HG03159 (cell line): Measurements from ENCODE around the gene UCP3.
A peak's percentile ranks its signal among the peaks of the same experiment; 100 is the strongest.
"Not testable (repeated sequence)": the region's sequence is repeated elsewhere in the genome, so short reads cannot be mapped to it uniquely, and the experiment has no call there.

ENCODE experiments used
- ATAC-seq: cut with Tn5 transposase; IDR thresholded peaks from one replicate; pipeline ENCODE4 v1.9.1; 2021; ENCODE audit warnings: mild to moderate bottlenecking, moderate library complexity; ENCODE audit not compliant: unreplicated experiment

Gene UCP3

DNA sequence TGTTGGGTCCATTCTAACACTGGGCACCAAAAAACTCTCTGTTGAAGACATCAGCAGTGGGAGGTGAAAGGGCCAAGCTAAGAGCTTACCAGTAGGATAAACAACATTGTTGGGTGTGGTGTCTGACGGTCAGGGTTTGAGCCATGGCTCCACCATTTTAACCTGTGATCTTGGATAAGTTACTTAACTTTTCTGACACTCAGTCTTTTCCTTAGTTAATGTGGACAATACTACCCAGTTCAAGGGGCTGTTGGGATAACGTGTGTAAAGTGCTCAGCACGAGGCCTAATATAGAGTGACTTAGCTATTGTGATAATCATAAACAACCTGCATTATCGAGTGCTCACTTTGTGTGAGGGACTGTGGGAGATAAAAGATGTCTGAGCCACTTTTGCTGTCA lies 6.1 kb downstream of the UCP3 start:
- ATAC-seq, result no peak

DNA sequence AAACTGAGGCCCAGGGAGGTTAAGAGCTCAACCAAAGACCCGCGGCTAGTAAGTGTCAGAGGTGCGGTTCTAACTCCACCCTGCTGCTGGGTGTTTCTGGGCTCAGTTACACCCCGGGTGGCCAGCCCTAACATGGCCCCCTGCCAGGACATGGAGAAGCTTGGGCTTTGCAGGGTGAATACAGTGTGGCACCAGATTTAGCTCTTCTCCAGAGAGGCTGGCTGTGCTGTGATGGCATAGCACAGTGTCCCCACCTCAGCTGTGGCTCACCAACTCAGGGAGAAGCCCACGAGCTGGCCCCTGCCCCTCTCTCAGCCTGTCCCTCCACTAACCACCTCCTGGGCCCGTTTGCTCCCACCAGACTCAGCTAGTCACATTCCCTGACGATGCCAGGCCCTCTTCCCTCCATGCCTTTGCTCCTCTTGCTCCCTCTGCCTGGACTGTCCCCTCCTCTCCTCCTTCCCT lies 7.0 kb downstream of the UCP3 start:
- ATAC-seq, result no peak

DNA sequence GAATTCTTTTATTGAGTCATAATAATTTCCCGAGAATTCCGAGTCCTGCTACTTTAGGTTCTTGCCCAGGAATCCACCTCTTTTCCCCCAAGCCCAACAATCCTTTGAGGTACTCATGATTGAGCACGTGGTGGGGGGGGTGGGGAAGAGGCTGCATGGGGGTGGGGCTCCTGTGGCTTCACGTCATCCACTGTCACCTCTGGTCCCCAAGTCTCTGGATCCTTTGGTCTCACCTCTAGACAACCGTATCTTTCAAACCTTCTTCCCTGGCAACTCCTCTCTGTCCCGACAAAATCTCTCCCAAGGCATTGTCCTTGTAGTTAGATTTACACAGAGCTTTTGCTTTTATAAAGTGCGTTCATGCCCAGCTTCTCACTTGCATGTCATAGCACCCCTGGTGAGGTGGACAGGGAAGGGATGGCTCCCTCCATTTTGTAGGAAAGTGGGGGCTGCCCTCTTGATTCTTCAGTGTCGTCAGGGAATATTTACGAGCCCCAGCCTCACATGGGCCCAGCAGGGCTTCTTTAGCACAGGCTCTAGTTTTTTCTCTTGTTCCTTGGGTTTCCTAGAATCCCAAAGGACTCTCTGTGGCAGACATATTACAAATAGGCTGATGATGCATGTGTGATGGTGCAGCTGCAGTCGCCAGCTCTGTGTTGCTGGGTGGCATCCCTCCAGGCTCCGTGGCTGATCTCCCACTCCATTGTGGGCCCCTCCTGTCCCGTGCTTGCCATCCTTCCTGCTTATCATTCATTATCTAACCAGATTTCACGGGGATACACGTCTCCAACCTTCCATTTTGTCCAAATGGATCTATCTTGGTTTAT lies 8.4 kb downstream of the UCP3 start:
- no peak for ATAC-seq

DNA sequence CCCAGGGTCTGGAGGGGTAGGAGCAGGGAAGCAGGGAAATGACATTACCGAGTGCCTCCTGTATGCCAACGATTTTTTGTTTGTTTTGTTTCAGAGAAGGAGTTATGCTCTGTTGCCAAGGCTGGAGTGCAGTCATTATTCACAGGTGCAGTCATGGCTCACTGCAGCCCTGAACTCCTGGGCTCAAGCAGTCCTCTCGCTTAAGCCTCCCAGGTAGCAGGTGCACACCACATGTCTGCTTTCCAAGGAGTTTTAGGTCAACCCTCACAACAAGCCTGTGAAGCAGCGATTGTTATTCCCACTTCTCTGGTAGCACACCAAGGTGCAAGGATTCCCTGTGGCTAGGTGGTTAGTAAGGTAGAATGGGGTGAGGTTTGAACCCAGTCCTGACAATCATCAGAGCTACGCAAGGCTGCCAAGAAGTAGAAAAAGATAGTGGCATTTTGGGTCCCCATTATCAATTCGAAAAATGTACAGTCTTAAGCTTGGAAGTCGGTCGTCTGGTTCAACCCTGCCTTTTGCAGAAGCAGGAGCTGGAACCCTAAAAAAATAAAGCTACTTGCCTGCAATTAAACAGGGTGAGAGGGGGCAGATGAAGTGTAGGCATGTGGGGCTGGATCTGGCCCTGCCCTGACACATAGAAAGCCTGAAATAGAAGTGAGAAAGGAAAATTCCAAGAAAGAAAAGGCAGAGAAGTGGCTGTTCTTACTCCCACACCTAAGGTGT lies 9.1 kb downstream of the UCP3 start:
- no peak for ATAC-seq

DNA sequence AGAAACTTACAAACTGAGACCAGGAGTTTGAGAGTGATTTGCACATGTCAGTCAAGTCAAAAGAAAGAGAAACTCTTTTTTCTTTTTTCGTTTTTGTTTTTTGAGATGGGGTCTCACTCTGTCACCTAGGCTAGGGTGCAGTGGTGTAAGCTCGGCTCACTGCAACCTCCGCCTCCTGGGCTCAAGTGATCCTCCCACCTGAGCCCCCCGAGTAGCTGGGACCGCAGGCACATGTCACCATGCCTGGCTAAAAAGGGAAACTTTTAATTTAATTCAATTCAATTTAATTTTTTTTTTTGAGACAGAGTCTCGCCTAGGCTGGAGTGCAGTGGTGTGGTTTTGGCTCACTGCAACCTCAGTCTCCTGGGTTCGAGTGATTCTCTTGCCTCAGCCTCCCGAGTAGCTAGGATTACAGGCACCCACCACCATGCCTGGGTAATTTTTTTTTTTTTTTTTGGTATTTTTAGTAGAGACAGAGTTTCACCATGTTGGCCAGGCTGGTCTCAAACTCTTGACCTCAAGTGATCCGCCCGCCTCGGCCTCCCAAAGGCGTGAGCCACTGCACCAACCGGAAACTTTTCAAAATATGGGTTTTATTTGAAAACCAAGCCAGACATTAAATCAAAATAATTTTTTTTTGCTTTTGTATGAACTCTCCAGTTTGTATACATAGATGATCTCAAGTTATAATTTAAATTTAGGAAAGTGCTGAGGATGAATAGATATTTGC lies 9.9 kb downstream of the UCP3 start:
- ATAC-seq, result no peak

DNA sequence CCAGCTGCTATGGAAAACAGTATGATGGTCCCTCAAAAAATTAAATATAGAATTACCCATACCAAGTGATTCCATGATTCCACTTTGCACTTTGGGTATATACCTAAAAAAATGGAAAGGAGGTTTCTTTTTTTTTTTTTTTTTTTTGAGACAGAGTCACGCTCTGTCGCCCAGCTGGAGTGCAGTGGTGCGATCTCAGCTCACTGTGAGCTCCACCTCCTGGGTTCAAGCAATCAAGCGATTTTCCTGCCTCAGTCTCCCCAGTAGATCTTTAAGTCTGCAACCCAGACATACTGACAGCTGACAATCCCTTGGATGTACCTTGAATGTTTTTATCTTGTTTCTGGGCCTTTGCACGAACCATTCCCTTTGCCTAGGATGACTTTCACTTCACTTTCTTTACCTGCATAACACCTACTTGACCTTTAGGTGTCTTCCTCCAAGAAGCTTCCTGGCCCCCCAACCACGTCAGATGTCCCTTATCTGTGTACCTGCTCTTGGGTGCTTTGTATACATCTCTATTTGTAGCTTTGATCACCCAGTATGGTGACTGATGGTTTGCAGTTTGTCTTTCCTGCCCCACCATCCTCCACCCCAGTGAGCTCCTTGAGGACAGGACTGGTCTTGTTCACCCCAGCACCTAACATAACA lies 11.6 kb downstream of the UCP3 start:
- ATAC-seq, result no peak

DNA sequence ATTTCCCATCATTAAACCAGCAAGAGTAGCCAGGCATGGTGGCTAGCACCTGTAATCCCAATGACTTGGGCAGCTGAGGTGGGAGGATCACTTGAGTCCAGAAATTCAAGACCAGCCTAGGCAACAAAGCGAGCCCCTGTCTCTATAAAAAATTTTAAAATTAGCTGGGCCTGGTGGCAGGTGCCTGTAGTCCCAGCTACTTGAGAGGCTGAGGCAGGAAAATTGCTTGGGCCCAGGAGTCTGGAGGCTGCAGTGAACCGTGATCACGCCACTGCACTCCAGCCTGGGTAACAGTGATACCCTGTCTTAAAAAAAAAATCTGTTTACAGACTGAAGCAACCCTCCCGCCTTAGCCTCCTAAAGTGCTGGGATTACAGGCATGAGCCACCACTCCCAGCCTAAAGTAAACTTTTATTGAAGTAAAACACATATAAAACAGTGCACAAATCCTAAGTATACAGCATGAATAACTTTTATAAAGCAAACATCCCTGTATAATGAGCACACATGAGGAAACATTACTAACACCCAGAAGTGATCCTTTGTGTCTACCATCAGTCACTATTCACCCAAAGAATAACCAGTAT lies 12.6 kb downstream of the UCP3 start:
- ATAC-seq, result no peak

DNA sequence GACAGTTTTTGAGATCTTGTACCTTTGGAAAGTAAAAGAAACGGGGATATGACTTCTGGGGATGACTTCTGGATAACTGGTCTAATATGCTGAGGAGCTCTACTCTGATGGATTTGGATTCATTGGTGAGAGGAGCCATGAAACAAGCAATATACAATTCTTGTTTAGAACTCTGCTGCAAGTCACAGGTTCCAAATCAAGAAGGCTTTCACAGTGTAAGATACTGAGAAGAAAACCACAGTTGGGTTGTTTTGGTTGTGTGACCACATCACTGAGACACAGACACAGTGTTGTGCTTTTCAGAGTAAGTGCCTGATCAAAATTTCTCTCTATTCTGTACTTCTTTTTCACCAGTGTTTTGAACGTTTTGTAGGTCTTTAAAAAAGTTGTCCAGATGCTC lies 13.2 kb downstream of the UCP3 start:
- peak; percentile 42 for ATAC-seq

DNA sequence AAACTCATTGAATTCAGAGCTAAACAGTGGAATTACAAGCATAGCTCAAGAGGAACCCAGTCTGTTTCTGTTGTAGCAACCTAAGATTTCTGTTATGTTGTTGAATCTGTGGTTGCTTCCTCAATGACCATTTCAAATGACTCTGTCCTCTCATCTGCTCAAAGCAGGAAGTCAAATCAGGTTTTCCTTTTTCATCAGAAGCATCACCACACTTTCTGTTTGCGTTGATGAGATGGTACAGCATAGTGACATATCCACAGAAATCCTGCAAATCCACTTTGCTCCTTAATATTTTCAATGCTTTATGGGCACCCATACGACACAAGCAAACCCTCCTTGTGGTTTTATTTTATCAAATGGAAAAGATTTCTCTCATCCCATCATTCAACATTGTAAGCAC lies 13.6 kb downstream of the UCP3 start:
- peak; percentile 64 for ATAC-seq

DNA sequence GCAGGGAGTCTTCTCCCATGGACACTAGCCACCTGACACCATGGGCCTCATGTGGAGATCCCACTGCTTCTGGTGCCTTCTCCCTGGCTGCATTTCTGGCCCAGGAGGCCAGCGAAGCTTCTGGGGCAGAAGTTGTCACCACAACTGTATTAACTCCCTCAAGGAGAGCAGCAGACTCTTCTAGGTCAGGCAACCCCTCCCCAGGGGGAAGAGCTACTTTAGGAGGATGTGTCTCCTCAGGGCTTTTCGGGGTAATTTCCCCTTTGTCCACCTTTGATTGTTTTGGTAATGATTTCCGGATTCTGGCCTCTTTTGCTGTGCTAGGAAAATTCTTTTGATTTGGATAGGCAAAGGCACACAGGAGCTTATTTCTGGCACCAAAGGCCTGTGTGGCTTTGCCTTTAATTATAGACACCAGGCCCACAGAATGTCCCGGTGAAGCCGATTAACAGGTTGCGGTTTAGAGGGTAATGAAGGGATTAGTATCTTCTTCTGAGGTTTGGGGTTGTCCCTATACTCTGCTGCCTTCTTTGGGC lies 17.3 kb downstream of the UCP3 start:
- no peak for ATAC-seq

DNA sequence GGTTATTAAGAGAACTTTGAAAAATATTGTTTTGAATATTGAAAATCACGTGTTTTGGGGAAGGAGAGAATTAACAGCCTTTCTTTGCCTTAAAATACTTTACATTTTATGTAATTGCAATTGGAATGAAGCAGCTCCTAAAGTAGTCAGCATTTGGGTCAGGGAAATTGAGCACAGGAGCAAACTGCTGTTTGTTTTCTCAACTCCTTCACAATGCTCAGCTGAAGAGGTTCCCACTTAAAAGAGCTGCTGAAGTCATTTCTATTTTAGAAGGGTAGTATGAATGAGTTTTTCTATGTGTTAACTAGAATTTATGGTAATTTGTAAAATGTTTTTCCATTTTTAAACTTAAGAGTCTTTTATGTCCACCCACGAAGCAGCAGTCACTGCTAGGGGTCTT lies 18.2 kb downstream of the UCP3 start:
- ATAC-seq, result no peak

DNA sequence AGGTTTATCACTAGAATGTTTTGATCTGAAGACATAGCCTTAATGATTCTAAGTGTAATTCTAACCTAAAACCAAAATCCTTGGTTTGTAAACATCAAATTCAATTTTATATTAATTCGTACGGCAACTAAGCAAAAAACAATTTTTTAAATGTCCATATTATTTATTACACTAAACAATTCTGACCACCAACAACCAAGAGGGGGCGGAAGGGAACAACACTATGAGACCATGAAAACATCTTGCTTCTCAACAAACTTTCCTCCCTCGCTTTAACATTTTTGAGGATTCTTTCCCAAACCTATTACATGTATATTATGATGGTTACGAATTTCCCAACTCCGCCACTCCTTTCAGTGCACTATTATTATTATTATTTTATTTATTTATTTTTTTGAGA lies 19.7 kb downstream of the UCP3 start:
- ATAC-seq, result no peak

DNA sequence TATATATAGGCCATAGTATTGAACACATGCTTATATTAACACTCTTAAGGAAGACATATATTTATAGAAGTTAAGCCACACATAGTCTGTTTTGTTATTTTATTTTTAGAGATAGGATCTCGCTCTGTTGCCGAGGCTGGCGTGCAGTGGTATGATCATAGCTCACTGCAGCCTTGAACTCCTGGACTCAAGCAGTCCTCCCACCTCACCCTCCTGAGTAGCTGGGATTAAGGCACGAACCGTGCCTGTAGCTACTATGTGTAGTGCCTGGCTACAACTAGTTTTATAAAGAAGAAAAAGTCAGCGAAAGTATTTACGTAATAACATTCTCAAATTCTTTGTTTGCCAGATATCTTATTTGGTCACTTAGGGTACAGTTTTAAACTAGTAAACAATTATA lies 20.7 kb downstream of the UCP3 start:
- no peak for ATAC-seq

DNA sequence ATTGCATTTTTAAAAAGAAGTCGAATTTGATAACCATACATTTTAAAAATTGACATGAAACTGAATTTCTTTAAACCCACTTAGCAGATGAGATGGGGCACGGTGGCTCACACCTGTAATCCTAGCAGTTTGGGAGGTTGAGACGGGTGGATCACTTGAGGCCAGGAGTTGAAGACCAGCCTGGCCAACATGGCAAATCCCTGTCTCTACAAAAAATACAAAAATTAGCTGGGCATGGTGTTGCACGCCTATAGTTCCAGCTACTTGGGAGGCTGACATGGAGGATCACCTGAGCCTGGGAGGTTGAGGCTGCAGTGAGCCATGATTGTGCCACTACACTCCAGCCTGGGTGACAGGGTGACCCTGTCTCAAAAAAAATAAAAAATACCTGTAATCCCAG lies 23.2 kb downstream of the UCP3 start:
- ATAC-seq, result not testable (repeated sequence)

DNA sequence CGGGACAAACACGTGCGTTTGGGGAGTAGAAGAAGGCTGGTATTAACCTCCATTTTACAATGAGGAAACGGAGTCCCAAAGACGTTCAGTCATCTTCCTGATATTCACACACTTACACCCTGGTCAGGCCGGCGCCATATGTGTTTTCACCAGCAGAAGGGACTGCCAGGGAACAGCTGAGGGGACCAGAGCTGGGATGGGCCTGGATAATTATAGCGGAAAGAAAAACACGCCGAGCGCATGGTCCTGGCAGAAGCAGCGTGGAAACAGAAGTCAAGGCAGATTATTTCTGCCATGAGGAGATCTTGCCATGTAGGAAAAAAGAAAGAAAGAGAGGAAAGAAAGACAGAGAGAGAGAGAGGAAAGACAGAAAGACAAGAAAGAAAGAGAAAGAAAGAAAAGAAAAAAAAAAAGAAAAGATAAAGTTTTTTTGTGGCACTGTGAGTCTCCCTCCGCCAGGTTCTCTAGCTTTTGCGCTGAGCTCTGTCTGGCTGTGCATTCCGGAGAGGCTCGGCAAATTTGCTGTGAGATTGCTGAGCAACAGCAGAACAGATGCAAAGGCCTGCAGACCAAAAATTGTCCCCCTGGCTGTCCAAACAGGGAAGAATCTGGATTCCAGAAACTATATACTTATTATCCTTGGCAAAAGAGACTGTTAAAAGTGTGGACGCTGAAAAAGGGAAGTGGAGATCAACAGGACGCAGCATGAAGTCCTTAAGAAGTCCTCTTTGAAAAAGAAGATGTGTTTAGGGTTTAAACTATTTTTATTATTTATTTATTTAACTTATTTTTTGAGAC lies 24.9 kb downstream of the UCP3 start:
- no peak for ATAC-seq

DNA sequence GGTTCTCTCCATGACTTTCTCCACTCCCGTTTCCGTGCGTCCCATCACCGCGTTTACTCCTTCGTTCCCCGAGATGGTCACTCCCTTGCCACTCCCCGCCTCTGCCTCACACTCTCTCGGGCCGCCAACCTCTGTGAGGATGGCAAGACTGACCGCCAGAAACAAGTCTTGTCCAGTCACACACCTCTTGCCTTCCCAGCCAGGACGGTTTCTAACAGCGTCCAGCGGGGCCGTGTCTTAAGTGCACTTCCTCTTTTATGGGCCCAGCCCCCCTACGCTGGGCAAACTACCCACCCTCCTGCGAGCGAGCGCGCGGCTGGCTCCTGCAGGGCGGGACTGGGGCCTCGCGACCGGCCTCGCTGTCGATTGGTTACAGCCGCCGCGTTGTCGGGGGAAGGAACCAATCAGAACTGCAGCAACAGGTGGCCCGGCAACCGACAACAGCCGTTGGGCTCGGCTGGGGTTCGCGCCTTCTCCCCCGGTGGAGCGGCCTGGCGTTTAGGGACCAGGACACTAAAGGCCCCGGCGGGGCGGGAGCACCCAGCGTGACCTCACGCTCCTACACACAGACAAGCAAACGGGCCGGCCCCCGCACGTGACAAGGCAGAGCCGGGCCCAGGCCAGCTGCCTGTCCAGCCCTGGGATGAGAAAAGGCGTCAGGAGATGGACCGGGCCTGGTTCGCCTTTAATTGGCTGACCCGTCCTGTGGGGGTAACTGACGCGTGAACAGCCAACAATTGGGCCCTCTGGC lies 25.7 kb downstream of the UCP3 start:
- ATAC-seq, result peak; percentile 71

DNA sequence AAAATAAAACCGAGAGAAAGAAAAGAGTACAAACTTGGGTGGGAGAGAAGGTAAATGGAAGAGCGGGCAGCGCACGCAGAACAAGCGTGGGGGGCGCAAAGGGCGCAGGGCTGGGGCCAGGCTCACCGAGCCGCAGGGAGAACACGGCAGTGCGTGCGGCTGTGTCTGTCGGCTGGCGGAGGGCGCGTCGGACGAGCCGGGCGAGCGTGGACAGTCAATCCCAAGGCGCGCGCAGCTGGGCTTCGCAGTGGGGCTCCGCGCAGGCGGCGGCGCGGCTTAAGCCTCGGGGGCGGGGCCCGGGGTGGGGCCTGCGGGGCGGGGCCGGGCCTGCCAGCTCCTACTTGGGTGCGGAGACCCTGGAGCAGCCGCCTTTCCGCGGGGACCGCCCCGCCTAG lies 26.3 kb downstream of the UCP3 start, which contains the start of gene UCP2:
Gene UCP2 (minus strand): TSS at position 249 of the 395 bp plus-strand sequence. CDS start 4,465 bp downstream, outside the sequence.
- peak; percentile 39 for ATAC-seq

DNA sequence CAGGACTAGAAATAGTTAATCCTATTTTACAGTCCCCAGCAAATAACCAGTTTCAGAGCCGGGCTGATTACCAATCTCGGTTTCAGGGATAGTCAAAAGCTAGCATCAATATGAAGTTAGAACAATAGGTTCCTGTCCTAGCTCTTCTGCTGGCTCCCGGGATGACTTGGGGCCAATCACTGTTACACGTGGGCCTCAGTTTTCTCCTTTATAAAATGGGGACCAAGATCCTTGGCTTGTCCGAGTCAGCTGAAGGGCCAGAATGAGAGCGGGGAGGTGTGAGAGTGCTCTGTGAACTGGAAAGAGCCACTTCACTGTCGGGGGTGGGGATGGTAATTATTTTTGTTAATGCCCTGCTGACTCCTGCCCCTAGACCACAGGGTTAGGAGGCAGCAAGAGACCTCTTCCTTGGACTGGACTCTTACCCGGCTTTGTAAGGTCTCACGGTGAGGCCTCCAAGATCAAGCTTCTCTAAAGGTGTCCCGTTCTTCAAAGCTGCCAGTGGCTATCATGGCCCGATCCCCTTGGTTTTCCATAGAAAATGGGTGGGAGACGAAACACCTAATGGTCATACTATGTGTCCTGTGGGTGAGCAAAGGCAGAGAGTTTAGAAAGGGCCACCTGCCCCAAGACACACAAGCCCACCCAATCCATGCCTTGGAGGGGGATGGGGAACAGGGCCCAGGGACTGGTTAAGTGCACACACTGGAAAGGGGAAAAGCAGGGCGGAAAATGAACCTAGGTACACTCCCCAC lies 27.7 kb downstream of the UCP3 start:
- ATAC-seq, result no peak
